ENCODE measurements around the gene AKIRIN2.

GRCh38 chr6:87670707-87671106 is 31.3 kb downstream of the AKIRIN2 start:
- TF ChIP-seq, protein P1, sequence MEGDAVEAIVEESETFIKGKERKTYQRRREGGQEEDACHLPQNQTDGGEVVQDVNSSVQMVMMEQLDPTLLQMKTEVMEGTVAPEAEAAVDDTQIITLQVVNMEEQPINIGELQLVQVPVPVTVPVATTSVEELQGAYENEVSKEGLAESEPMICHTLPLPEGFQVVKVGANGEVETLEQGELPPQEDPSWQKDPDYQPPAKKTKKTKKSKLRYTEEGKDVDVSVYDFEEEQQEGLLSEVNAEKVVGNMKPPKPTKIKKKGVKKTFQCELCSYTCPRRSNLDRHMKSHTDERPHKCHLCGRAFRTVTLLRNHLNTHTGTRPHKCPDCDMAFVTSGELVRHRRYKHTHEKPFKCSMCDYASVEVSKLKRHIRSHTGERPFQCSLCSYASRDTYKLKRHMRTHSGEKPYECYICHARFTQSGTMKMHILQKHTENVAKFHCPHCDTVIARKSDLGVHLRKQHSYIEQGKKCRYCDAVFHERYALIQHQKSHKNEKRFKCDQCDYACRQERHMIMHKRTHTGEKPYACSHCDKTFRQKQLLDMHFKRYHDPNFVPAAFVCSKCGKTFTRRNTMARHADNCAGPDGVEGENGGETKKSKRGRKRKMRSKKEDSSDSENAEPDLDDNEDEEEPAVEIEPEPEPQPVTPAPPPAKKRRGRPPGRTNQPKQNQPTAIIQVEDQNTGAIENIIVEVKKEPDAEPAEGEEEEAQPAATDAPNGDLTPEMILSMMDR (IDR thresholded peaks at IDR 0.05; ENCODE audit: insufficient read depth, low read depth, low read length) = no peak
- TF ChIP-seq EZH2 (IDR thresholded peaks at IDR 0.05; ENCODE audit: insufficient read depth, low read length) = no peak
